IMR-90 (cell line): ENCODE data around the gene GFOD2. TPM values are rescaled to one million over a fixed set of nuclear protein-coding genes. Genes with fewer than 3 reads are reported as not detected.

ENCODE experiments used
- ATAC-seq: fragments of 200-7000 bp; cut with Tn5 transposase; 2 replicates; pipeline ENCODE4 v1.9.1; 2020; ENCODE audit warnings: low read depth, mild to moderate bottlenecking, moderate library complexity
- BruUV-seq: library from RNA; stranded (reverse); fragments of 400-500 nt; replicated peaks from 2 replicates; lab custom pipeline; 2021; lab: Mats Ljungman, UMichigan
- CTCF ChIA-PET: fragments of 300-600 bp; formaldehyde crosslinking; extraction: SDS; loops from one replicate; lab custom pipeline; 2021; ENCODE audit warnings: antibody characterized with exemption; lab: Yijun Ruan, JAX
- POLR2A ChIA-PET: fragments of 300-600 bp; sonication (Branson Sonifier 250); formaldehyde crosslinking; loops from one replicate; lab custom pipeline; 2022; ENCODE audit warnings: antibody characterized with exemption; ENCODE audit not compliant: unreplicated experiment; lab: Charles Lee
- DNase-seq: peaks from one replicate; pipeline ENCODE4 v3.0.0; 2013
- H2AFZ ChIP-seq: replicated peaks from 2 replicates; pipeline ENCODE3; 2013; ENCODE audit warnings: low read length, mild to moderate bottlenecking; ENCODE audit not compliant: poor library complexity
- H2AK5ac ChIP-seq: 2 replicates; pipeline ENCODE4 v1.6.1; 2013; ENCODE audit warnings: low read depth, low read length, inconsistent platforms
- H2AK9ac ChIP-seq: replicated peaks from 2 replicates; pipeline ENCODE3; 2013; ENCODE audit warnings: mild to moderate bottlenecking, low read depth, low read length, moderate library complexity; ENCODE audit not compliant: poor library complexity
- H2BK120ac ChIP-seq: 2 replicates; pipeline ENCODE4 v1.6.1; 2013; ENCODE audit warnings: low read depth, low read length, inconsistent platforms
- H2BK15ac ChIP-seq: 3 replicates; pipeline ENCODE4 v1.6.1; 2013; ENCODE audit warnings: low read depth, low read length, inconsistent platforms
- H2BK20ac ChIP-seq: 2 replicates; pipeline ENCODE4 v1.6.1; 2013; ENCODE audit warnings: low read depth, mild to moderate bottlenecking, inconsistent platforms, low read length, moderate library complexity
- H2BK5ac ChIP-seq: 2 replicates; pipeline ENCODE4 v1.6.1; 2013; ENCODE audit warnings: mild to moderate bottlenecking, low read depth, low read length, inconsistent platforms; ENCODE audit not compliant: poor library complexity, severe bottlenecking
- H3K14ac ChIP-seq: replicated peaks from 2 replicates; pipeline ENCODE4 v1.6.1; 2013; ENCODE audit warnings: low read depth, low read length, inconsistent platforms
- H3K18ac ChIP-seq: 2 replicates; pipeline ENCODE4 v1.6.1; 2013; ENCODE audit warnings: low read depth, low read length, control low read depth
- H3K23ac ChIP-seq: 2 replicates; pipeline ENCODE4 v1.6.1; 2013; ENCODE audit warnings: low read depth, low read length, inconsistent platforms
- H3K27ac ChIP-seq: 2 replicates; pipeline ENCODE4 v1.5.1; 2013; ENCODE audit warnings: mild to moderate bottlenecking, control low read depth, low read length; ENCODE audit not compliant: insufficient read depth
- H3K27me3 ChIP-seq: 2 replicates; pipeline ENCODE4 v1.6.1; 2013; ENCODE audit warnings: low read length; ENCODE audit not compliant: control insufficient read depth, insufficient read depth
- H3K36me3 ChIP-seq: 2 replicates; pipeline ENCODE4 v1.6.1; 2013; ENCODE audit warnings: low read length, mixed read lengths; ENCODE audit not compliant: control insufficient read depth, insufficient read depth
- H3K4ac ChIP-seq: 2 replicates; pipeline ENCODE4 v1.6.1; 2013; ENCODE audit warnings: low read depth, low read length, inconsistent platforms
- H3K4me1 ChIP-seq: 2 replicates; pipeline ENCODE4 v1.6.1; 2013; ENCODE audit warnings: low read length, mixed read lengths; ENCODE audit not compliant: control insufficient read depth, insufficient read depth
- H3K4me2 ChIP-seq: 2 replicates; pipeline ENCODE4 v1.6.1; 2013; ENCODE audit warnings: low read depth, mild to moderate bottlenecking, control low read depth, low read length, moderate library complexity
- H3K4me3 ChIP-seq: 2 replicates; pipeline ENCODE4 v1.5.1; 2013; ENCODE audit warnings: low read depth, mild to moderate bottlenecking, control low read depth, low read length, moderate library complexity; ENCODE audit not compliant: insufficient read depth
- H3K56ac ChIP-seq: 2 replicates; pipeline ENCODE4 v1.6.1; 2013; ENCODE audit warnings: low read length, inconsistent platforms; ENCODE audit not compliant: insufficient read depth; ENCODE audit errors: extremely low read depth
- H3K79me1 ChIP-seq, 2 experiments: 2 replicates each; pipeline ENCODE4 v1.6.1; 2013; ENCODE audit warnings: low read length in 2 of 2, inconsistent platforms in 1 of 2, low read depth in 1 of 2
- H3K9ac ChIP-seq: 2 replicates; pipeline ENCODE4 v1.6.1; 2013; ENCODE audit warnings: low read depth, low read length, control low read depth
- H3K9me1 ChIP-seq: 2 replicates; pipeline ENCODE4 v1.6.1; 2013; ENCODE audit warnings: low read length, inconsistent platforms; ENCODE audit not compliant: insufficient read depth
- H3K9me3 ChIP-seq: 2 replicates; pipeline ENCODE4 v1.6.1; 2013; ENCODE audit warnings: low read length; ENCODE audit not compliant: control insufficient read depth, insufficient read depth
- H4K20me1 ChIP-seq: 2 replicates; pipeline ENCODE4 v1.6.1; 2013; ENCODE audit warnings: low read length, inconsistent platforms; ENCODE audit not compliant: insufficient read depth
- H4K5ac ChIP-seq: 2 replicates; pipeline ENCODE4 v1.6.1; 2013; ENCODE audit warnings: mild to moderate bottlenecking, low read depth, low read length, control low read depth
- H4K8ac ChIP-seq, 2 experiments: 2 replicates each; pipeline ENCODE4 v1.6.1; 2013; ENCODE audit warnings: low read depth in 2 of 2, low read length in 2 of 2, control low read depth in 1 of 2, inconsistent platforms in 1 of 2
- H4K91ac ChIP-seq: 2 replicates; pipeline ENCODE4 v1.6.1; 2013; ENCODE audit warnings: low read depth, low read length, inconsistent platforms; ENCODE audit not compliant: insufficient read depth
- CEBPB ChIP-seq: IDR thresholded peaks from 2 replicates; pipeline ENCODE4 v1.6.1; 2012; ENCODE audit warnings: low read depth, low read length, improper control_type of control experiment
- CTCF ChIP-seq: conservative IDR thresholded peaks from 2 replicates; pipeline ENCODE4 v1.5.1; 2012; ENCODE audit warnings: mild to moderate bottlenecking, low read depth, low read length, improper control_type of control experiment
- ELK1 ChIP-seq: fragments of 150-350 bp; IDR thresholded peaks from 2 replicates; pipeline ENCODE4 v1.6.1; 2016; ENCODE audit warnings: low read depth, mild to moderate bottlenecking, low read length, moderate library complexity, borderline replicate concordance
- FOS ChIP-seq: fragments of 150-350 bp; IDR thresholded peaks from 2 replicates; pipeline ENCODE4 v1.6.1; 2016; ENCODE audit warnings: low read depth, low read length
- MAFK ChIP-seq: IDR thresholded peaks from 2 replicates; pipeline ENCODE4 v1.6.1; 2012; ENCODE audit warnings: low read depth, low read length, improper control_type of control experiment
- MAZ ChIP-seq: IDR thresholded peaks from 2 replicates; pipeline ENCODE4 v1.6.1; 2012; ENCODE audit warnings: low read depth, mild to moderate bottlenecking, low read length, improper control_type of control experiment, moderate library complexity, borderline replicate concordance
- MXI1 ChIP-seq: IDR thresholded peaks from 2 replicates; pipeline ENCODE4 v1.6.1; 2012; ENCODE audit warnings: low read depth, mild to moderate bottlenecking, low read length, moderate library complexity, borderline replicate concordance
- RAD21 ChIP-seq: IDR thresholded peaks from 2 replicates; pipeline ENCODE4 v1.6.1; 2012; ENCODE audit warnings: low read length, improper control_type of control experiment
- SMC3 ChIP-seq: fragments of 150-350 bp; IDR thresholded peaks from 2 replicates; pipeline ENCODE4 v1.6.1; 2016; ENCODE audit warnings: low read depth, mild to moderate bottlenecking, antibody characterized with exemption, low read length, moderate library complexity
- WGBS, 2 experiments: methylation state at CpG; one replicate each; pipeline versions ENCODE4 v1.1.5 to v1.1.7; 2013; ENCODE audit warnings: missing lambda C conversion rate in 2 of 2; ENCODE audit not compliant: insufficient read length in 1 of 2; ENCODE audit errors: extremely low coverage in 2 of 2; 5-methylcytosine and 5-hydroxymethylcytosine counted together
- dilution Hi-C: fragments of 300-500 bp; cut with HindIII; formaldehyde crosslinking; loops from one replicate; pipeline ENCODE4 v1.14.3; 2018; ENCODE audit warnings: low sequenced_read_pairs; ENCODE audit not compliant: unreplicated experiment
- in situ Hi-C: fragments of 300-500 bp; cut with MboI; formaldehyde crosslinking; loops from 3 replicates; pipeline ENCODE4 v1.14.3; 2019; ENCODE audit warnings: low sequenced_read_pairs, inconsistent platforms, mixed read lengths
- intact Hi-C: fragments of 100-400 bp; cut with micrococcal nuclease; formaldehyde crosslinking; loops from 2 replicates; pipeline ENCODE4 v1.10.0; 2022
- polyA plus RNA-seq, 3 experiments: library from polyadenylated mRNA; depleted of rRNA; stranded (reverse); fragments of >200 nt; gene quantifications; 2 replicates each; pipeline ENCODE4 v1.2.3, GENCODE V29; 2012; ENCODE audit warnings: low replicate concordance in 1 of 3
- total RNA-seq: library from RNA; depleted of rRNA; stranded (reverse); fragments of >200 nt; gene quantifications from 2 replicates; pipeline ENCODE4 v1.2.3, GENCODE V29; 2012

The GFOD2 gene
- total and polyA plus RNA-seq, 2 of the 4 experiments (the other 2 are of a cell fraction), result 12.3 to 18.1 TPM

- H3K4me1 ChIP-seq, result no peaks in the 10 kb centered on the region
- no peak overlapping the region for H4K91ac ChIP-seq
- H3K79me1 ChIP-seq, result peaks cover 0 to 9% of the 10 kb centered on the region in 2 experiments; a peak in 1 of 4 replicates
- no peak overlapping the region for H2BK20ac ChIP-seq
- H3K4me3 ChIP-seq, result no peak overlapping the region
- no peak overlapping the region for H2AK9ac ChIP-seq
- TF ChIP-seq MAFK (no peak), RAD21 (no peak), CTCF (no peak), CEBPB (no peak), SMC3 (no peak), MAZ (no peak), MXI1 (no peak), ELK1 (no peak), FOS (no peak)
- H3K4ac ChIP-seq, result no peak overlapping the region
- H3K18ac ChIP-seq, result no peak overlapping the region
- no peak overlapping the region for H3K23ac ChIP-seq
- H2AFZ ChIP-seq, result no peak overlapping the region
- H2BK15ac ChIP-seq, result no peak overlapping the region
- H3K9me3 ChIP-seq, result no peaks in the 10 kb centered on the region
- 0 out of 2 replicates have a peak, but pooled peaks cover 4% of the 10 kb centered on the region for H4K20me1 ChIP-seq
- no peak for ATAC-seq
- ChIA-PET POLR2A (no interaction called here), CTCF (no interaction called here)
- no peak overlapping the region for H3K14ac ChIP-seq
- H2AK5ac ChIP-seq, result no peak overlapping the region
- 97% methylated on average over 18 of the region's 28 CpGs; no CpG with 5 or more reads in 1 of the 2 experiments for WGBS, 2 experiments
- H2BK5ac ChIP-seq, result no peak overlapping the region
- in situ Hi-C loops (loop anchor here (5.0 kb wide), 1 partner anchor 252 kb away; no protein-coding TSS in a partner anchor), intact Hi-C loops (loop anchor here (5.0 to 10.0 kb wide), 2 partner anchors 132 to 360 kb away; partner anchors contain the start of genes RANBP10 and TSNAXIP1), dilution Hi-C loops (no loop called here)
- no peak overlapping the region for H3K56ac ChIP-seq
- H4K8ac ChIP-seq, result no peak overlapping the region
- no peak overlapping the region for H4K5ac ChIP-seq
- H3K36me3 ChIP-seq, result peaks cover 10% of the 10 kb centered on the region; the same call in 1 of the 2 replicates
- H3K9me1 ChIP-seq, result 0 out of 2 replicates have a peak, but pooled peaks cover 3% of the 10 kb centered on the region
- no peak overlapping the region for H3K27ac ChIP-seq
- H3K9ac ChIP-seq, result no peak overlapping the region
- no peak for DNase-seq
- H2BK120ac ChIP-seq, result no peak overlapping the region
- H3K4me2 ChIP-seq, result no peak overlapping the region
- BruUV-seq, result no TSS peak
- no peaks in the 10 kb centered on the region for H3K27me3 ChIP-seq
These were observed 44.1 kb downstream of the GFOD2 start for GRCh38 chr16:67674851-67675578.
